AG09309 (cell line): ENCODE measurements around the gene LRMDA.

Experiments used
- DNase-seq: peaks from one replicate; pipeline ENCODE4 v3.0.0-alpha.2; 2010; ENCODE audit warnings: low read depth
- H3K4me3 ChIP-seq: 2 replicates; pipeline ENCODE4 v1.5.1; 2011; ENCODE audit warnings: mild to moderate bottlenecking, low read depth, low read length, moderate library complexity; ENCODE audit not compliant: control insufficient read depth
- CTCF ChIP-seq: IDR thresholded peaks from 2 replicates; pipeline ENCODE4 v1.5.1; 2011; ENCODE audit warnings: mild to moderate bottlenecking, low read depth, low read length, inconsistent platforms; ENCODE audit not compliant: insufficient read depth, control insufficient read depth; ENCODE audit errors: missing control alignments

The LRMDA gene

GRCh38 chr10:75492173-75492925 lies 60.9 kb downstream of the LRMDA start:
- TF ChIP-seq CTCF = no peak
- no peak for DNase-seq
- no peak overlapping the region for H3K4me3 ChIP-seq

- no peak overlapping the region for H3K4me3 ChIP-seq
- TF ChIP-seq CTCF = no peak
- peak; percentile 4 for DNase-seq
Measured at GRCh38 chr10:75493464-75493863, 62.0 kb downstream of the LRMDA start.

- no peak overlapping the region for H3K4me3 ChIP-seq
- no peak for TF ChIP-seq CTCF
- DNase-seq = no peak
Measured at GRCh38 chr10:75495434-75496190, 64.2 kb downstream of the LRMDA start.

- no peak for TF ChIP-seq CTCF
- DNase-seq = no peak
- no peak overlapping the region for H3K4me3 ChIP-seq
Measured at GRCh38 chr10:75496191-75496567, 64.8 kb downstream of the LRMDA start.

- no peak overlapping the region for H3K4me3 ChIP-seq
- peak; percentile 32 for DNase-seq
- TF ChIP-seq CTCF = no peak
Measured at GRCh38 chr10:75497997-75498883, 66.8 kb downstream of the LRMDA start.

- H3K4me3 ChIP-seq = no peak overlapping the region
- TF ChIP-seq CTCF = no peak
- no peak for DNase-seq
Measured at GRCh38 chr10:75498884-75499350, 67.5 kb downstream of the LRMDA start.
